Measurements from ENCODE around the gene RARB. TPM values are rescaled to one million over a fixed set of nuclear protein-coding genes. Genes with fewer than 3 reads are reported as not detected.

Gene RARB
- total RNA-seq, 1 experiment from 2014 or later = 31.3 TPM

DNA sequence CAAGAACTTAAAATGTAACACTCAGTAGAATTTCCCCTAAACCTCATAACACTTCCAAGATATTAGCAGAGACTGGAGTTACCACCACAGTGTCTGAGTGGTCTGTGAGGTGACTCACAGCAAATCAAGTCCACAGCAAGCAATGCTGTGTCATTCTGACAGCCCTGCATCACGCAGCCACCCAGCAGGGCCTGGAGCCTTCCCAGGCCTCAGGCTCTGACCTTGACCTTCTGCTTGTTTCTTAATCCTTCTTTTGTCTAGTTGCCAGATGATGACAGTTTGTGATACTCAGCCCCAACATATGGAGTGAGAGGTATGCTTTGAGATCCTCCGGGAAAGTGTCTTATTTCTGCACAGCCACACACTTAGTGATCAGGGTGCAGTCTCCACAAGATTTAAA, 154.2 kb downstream of the RARB start:
- DNase-seq = no peak
- no peak for TF ChIP-seq CTCF (IDR thresholded peaks at IDR 0.05; ENCODE audit: unreplicated experiment)
- intact Hi-C loops (cut with micrococcal nuclease; ENCODE audit: unreplicated experiment) = no loop called here
- H3K27me3 Mint-ChIP-seq (ENCODE audit: unreplicated experiment) = no peaks in the 10 kb centered on the region
- H3K9me3 Mint-ChIP-seq (ENCODE audit: low read depth, unreplicated experiment) = no peaks in the 10 kb centered on the region
- H3K4me1 Mint-ChIP-seq (ENCODE audit: low read depth, unreplicated experiment) = peaks cover 18% of the 10 kb centered on the region
- no peak overlapping the region for H3K4me3 Mint-ChIP-seq (ENCODE audit: low read depth, unreplicated experiment)
- CTCF ChIA-PET = interaction anchor here (1.1 kb wide), 1 partner anchor 11 kb away, joined by 3 read pairs; no protein-coding TSS in a partner anchor
- no peak overlapping the region for H3K27ac Mint-ChIP-seq (ENCODE audit: unreplicated experiment)
- no peaks in the 10 kb centered on the region for H3K36me3 Mint-ChIP-seq (ENCODE audit: insufficient read depth, unreplicated experiment)
- BruUV-seq (replicated peaks) = no TSS peak

- Mint-ChIP-seq H3K27ac (ENCODE audit: unreplicated experiment) (no peak overlapping the region), H3K4me1 (ENCODE audit: low read depth, unreplicated experiment) (peaks cover 21% of the 10 kb centered on the region), H3K4me3 (ENCODE audit: low read depth, unreplicated experiment) (no peak overlapping the region), H3K9me3 (ENCODE audit: low read depth, unreplicated experiment) (peaks cover 4% of the 10 kb centered on the region), H3K36me3 (ENCODE audit: insufficient read depth, unreplicated experiment) (no peaks in the 10 kb centered on the region), H3K27me3 (ENCODE audit: unreplicated experiment) (no peaks in the 10 kb centered on the region)
- CTCF ChIA-PET = no interaction called here
- DNase-seq = no peak
- no TSS peak for BruUV-seq (replicated peaks)
- intact Hi-C loops (cut with micrococcal nuclease; ENCODE audit: unreplicated experiment) = no loop called here
- TF ChIP-seq CTCF (IDR thresholded peaks at IDR 0.05; ENCODE audit: unreplicated experiment) = no peak
Observed at GRCh38 chr3:25583343-25583742, 155.3 kb downstream of the RARB start.

DNA sequence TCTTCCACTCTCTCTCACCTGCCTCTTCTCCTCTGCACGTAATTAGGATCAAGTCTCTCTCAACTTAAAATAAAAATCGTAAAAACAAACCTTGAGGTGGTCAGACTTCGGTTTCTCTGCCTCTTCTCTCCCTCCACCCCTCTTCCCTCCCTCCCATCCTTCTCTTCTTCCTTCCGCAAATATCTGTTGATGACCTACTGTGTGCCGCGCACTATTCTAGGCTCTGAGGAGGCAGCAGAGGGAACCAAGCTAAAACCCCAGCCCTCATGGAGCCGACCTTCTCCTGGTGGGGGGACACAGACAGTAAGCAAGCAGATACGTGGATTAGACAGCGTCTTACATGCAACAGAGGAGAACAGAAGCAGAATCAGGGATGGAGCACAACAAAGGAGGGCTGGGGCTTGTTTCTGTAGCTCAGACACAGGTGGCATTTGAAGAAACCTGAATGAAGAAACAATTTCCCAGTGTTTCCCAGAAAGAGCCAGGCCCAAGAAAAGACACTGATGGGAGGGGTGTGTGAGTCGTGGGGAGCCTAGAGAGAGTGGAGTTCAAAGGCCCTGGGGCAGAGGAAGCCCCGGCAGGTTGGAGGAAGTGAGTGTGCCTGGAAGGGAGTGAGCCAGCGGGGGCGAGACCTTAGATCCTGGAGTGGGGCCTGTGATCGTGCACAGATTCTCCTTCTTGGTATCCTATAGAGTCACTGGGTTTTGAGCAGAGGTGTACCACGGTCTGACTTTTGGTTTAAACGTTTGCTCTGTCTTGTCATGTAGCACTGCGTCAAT, 156.1 kb downstream of the RARB start:
- H3K4me1 Mint-ChIP-seq (ENCODE audit: low read depth, unreplicated experiment) = peaks cover 30% of the 10 kb centered on the region

More for the DNA sequence above, 156.1 kb downstream of the RARB start:
- H3K27ac Mint-ChIP-seq (ENCODE audit: unreplicated experiment) = no peak overlapping the region
- H3K4me3 Mint-ChIP-seq (ENCODE audit: low read depth, unreplicated experiment) = no peak overlapping the region
- no TSS peak for BruUV-seq (replicated peaks)
- TF ChIP-seq CTCF (IDR thresholded peaks at IDR 0.05; ENCODE audit: unreplicated experiment) = no peak
- intact Hi-C loops (cut with micrococcal nuclease; ENCODE audit: unreplicated experiment) = no loop called here
- CTCF ChIA-PET = interaction anchor here (0.5 kb wide), 1 partner anchor 286 kb away, joined by 4 read pairs; no protein-coding TSS in a partner anchor
- no peak for DNase-seq
- H3K9me3 Mint-ChIP-seq (ENCODE audit: low read depth, unreplicated experiment) = peaks cover 4% of the 10 kb centered on the region
- no peaks in the 10 kb centered on the region for H3K36me3 Mint-ChIP-seq (ENCODE audit: insufficient read depth, unreplicated experiment)
- H3K27me3 Mint-ChIP-seq (ENCODE audit: unreplicated experiment) = no peaks in the 10 kb centered on the region
